Stimulated activated CD4-positive, alpha-beta T cell treated with anti-CD3 and anti-CD28 coated beads, TNF-alpha, amount 100 ng/mL, for 1 hour (primary cell): ENCODE results near the gene IFT88.

Experiments used
- DNase-seq, 3 donors: peaks; one replicate each; pipeline ENCODE4 v3.0.0-alpha.2; 2020; ENCODE audit warnings: low read depth in 3 of 3, low spot score in 1 of 3

IFT88 gene

GRCh38 chr13:20565115-20565736 is 1.7 kb upstream of the IFT88 start:
- no peak for DNase-seq

DNA sequence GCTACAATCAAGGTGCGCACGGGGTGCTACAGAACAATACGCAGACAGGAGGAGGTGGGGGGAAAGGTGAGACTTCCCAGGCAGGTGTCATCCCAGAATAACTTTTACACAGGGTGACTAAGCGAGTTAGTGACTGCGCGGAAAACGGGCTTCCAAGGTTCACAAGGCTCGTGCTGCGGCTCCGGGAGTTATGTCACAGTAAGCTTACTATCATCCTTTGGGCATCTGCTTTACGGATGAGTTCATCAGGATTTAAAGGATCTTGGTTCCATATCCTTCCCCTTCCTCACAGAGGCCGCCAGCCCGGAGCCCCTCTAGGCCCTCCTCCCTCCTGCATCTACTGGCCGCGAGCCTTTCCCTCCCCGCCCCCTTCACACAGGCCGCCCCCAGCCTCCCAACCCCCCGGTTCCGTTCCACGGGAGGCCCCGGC is 474 bp upstream of the IFT88 start:
- peak in 1 of 3 donors; percentile 2 for DNase-seq

- no peak for DNase-seq
Observed at GRCh38 chr13:20567881-20568528, 1.0 kb downstream of the IFT88 start.

DNA sequence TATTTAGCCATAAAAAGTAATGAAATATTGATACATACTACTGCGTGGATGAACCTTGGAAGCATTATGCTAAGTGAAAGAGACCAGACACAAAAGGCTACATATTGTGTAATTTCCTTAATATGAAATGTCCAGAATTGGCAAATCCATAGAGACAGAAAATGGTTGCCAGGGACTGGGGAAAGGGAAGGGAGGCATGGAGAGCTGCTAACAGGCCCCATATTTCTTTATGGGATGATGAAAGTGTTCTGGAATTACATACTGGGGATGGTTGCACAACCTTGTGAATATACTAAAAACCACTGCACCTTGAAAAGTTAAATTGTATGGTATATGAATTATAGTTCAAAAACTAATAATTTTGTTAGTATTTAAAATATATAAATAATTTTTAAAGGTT is 3.6 kb downstream of the IFT88 start:
- no peak for DNase-seq

DNA sequence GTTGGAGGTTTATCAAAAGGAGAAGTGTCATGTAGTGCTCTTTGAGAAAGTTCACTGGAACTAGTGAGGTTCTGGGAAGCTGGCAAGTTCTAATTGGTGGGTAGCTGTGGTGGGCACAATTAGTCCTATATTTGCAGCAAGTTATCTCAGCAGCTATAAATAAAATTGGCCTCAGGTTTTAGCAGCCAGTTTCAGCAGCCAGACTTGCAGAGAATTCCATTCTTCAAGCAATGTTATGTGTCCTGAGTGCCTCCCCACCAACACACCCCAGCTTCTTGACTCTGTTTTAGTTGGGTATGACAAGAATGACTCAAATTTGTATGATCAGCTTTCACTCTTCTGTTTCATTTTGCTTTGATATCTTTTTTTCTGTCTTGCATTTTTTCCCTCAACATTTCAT is 4.7 kb downstream of the IFT88 start:
- no peak for DNase-seq

DNA sequence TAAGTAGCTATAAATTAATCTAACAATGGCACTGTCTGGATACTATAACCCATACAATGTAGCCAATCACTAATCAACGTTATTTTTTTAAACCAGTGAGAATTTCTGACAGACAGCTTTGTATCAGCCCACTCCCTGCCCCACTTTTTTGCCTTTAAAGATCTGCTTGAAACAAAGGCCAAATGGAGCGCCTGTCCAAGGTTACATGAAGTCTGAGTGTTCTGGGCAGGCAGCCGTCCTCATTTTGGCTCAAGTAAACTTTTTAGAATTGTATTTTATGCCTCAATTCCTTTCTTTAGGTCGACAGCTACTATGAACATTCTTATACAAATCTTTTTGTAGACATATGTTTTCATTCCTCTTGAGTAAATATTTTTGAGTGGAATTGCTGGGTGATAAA is 6.2 kb downstream of the IFT88 start:
- no peak for DNase-seq

GRCh38 chr13:20573636-20574035 is 6.7 kb downstream of the IFT88 start:
- DNase-seq = no peak

DNA sequence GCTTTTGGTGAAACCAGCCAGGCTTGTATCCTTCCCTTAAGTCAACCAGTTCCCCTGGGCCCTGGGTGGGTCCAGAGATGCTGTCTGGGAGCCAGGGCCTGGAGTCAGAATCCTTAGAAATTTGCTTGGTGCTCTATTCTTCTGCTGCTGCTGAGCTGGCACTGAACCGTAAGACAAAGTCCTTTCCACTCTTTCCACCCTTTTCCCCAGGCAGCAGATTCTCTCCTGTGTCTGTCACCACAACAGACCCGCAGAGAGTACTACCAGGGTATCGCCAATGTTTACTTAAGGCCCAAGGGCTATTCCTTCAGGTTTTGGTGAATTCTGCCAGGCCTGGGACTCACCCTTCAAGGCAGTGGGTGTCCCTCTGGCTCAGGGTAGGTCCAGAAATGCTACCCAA is 12.2 kb downstream of the IFT88 start:
- no peak for DNase-seq

GRCh38 chr13:20580257-20580656 is 13.3 kb downstream of the IFT88 start:
- DNase-seq = no peak

DNA sequence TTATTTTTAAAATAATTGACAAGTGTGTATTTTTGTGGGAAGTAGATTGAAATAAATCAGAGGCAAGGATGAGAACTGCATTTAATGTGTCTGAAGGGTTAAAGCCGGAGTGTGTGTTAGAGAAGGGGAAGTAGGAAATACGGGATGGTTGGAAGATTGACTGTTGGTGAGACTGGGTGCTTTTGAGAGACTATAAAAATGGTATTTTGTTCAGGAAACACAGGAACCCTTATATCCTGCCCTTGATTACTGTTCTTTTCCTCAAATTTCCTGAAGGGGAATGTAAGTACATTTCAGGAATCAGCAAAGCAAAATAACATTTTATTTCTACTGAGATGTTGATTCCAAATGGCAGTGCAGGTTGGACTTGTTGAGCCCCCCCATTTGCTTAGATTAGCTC is 15.1 kb downstream of the IFT88 start:
- no peak for DNase-seq

DNA sequence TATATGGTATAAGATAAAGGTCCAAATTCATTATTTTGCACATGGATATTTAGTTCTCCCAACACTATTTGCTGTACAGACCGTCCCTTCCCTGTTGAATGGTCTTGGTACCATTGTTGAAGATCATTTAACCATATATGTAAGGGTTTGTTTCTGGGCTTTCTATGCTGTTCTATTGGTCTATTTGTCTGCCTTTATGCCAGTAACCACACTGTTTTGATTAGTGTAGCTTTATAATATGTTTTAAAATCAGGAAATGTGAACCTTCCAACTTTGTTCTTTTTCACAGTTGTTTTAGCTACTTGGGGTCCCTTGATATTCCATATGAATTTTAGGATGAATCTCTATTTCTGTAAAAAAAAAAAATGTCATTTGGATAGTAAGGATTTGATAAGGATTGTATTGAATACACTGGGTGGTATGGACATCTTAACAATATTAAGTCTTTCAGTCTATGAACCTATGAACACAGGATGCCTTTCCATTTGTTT is 16.9 kb downstream of the IFT88 start:
- no peak for DNase-seq

DNA sequence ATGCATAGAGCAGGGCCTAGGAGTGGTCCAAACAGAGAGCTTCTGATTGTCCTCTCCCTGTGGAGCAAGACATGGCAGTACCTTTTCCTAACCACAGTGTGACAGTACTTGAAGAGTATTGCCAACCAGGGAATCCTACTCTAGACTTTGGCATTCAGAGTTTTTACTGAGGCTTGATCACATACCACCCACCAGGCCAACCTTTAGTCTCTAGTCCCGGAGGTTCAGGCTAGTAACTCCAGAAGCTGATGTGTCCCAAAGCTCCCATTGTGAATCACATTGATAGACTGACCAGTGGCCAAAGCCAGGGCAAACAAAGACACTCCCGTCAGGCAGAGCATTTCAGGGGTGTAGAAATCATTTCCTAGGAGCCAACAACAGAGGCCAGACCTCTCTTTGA is 18.4 kb downstream of the IFT88 start:
- DNase-seq = no peak

DNA sequence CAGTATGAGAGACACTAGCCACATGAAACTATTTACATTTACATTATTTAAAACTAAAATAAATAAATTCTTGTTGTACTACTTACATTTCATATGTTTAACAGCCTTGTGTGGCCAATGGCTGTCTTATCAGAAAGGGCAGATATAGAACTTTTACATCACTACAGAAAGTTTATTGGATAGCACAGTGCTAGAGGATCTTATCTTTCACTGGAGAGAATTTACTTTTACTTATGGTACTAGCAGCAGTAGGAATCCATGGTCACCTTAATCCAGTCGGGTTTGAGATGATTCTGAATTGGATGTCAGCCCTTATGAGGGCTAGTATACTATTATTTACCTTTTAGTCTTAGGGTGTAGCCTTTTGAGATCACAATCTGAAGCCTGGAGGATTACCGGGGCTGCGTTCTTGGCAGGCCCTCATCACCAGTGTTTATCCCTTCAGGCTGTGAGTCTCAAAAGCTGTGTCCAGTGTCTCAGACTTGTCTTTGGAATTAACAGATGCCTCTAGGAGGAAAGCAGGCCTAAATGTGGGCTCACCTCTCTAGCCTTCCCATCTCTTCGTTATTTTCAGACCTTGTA is 21.7 kb downstream of the IFT88 start:
- no peak for DNase-seq

- DNase-seq = no peak
Observed at GRCh38 chr13:20590561-20590960, 23.6 kb downstream of the IFT88 start.

DNA sequence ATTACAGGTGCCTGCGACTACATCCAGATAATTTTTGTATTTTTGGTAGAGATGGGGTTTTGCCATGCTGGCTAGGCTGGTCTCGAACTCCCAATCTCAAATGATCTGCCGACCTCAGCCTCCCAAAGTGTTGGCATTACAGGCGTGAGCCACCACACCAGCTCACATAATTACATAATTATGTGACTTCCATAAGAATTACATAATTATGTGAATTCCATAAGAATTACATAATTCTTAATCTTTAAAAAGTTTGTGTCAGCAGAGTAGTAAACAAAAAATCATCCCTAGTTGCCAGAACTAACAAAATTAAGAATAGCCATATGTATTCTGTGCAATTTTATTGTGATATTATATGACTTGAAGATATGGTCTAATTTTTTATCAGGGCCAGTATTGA is 25.6 kb downstream of the IFT88 start:
- no peak for DNase-seq

DNA sequence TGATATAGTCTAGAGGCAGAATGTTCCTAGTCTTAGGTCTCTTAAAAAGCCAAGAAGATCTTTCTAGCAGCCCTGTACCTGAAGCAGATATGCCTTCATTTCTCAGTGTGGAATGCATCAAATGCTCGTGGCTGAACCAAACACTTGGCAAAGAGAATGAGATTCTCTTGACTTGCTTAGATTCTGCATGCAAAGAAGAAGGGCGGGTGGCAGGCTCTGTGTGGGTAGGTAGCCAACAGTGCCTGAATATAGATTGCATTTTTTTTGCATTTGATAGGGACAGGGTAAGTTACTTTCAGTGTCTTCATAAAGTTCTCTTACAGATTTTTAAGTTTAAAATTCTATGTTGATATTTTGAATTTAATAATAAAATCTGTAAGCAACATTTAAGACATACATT is 27.3 kb downstream of the IFT88 start:
- DNase-seq = no peak

- no peak for DNase-seq
Observed at GRCh38 chr13:20607015-20607414, 40.1 kb downstream of the IFT88 start.

- DNase-seq = no peak
Observed at GRCh38 chr13:20608438-20609020, 41.6 kb downstream of the IFT88 start.

DNA sequence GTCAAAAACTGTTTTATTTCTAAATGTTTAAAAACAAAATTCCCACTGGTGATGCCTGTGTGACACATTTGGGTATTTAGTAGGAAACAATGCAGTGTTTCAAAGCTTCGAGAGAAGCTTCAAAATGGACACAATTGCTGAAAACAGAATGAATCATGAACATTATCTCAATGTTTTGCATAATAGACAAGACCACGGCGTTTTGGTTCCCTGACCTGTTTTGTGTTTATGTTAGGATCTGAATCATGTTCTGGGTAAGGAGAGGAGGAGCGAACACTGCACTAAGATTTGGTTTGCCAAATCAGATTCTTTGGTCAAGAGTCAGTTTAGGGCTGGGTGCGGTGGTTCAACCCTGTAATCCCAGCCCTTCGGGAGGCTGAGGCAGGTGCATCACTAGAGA is 42.2 kb downstream of the IFT88 start:
- no peak for DNase-seq

DNA sequence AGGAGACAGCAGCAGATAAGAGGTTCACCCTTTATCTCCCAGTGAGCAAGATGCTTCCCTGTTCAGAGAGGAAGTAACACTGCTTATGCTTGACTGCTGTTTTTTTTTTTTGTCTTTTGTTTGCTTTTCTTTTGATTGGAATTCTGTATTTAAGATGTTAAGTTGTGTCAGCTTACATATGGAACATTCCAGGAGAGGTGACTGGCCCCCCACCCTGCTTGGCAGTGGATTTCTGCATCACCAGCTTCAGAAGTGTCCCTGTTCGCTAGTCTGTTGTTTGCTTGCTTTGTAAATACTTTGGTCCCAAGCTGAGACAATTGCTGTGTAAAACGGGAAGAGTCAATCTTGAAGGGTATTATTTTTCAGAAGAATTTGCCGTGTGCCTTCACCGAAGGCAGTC is 43.0 kb downstream of the IFT88 start:
- no peak for DNase-seq

DNA sequence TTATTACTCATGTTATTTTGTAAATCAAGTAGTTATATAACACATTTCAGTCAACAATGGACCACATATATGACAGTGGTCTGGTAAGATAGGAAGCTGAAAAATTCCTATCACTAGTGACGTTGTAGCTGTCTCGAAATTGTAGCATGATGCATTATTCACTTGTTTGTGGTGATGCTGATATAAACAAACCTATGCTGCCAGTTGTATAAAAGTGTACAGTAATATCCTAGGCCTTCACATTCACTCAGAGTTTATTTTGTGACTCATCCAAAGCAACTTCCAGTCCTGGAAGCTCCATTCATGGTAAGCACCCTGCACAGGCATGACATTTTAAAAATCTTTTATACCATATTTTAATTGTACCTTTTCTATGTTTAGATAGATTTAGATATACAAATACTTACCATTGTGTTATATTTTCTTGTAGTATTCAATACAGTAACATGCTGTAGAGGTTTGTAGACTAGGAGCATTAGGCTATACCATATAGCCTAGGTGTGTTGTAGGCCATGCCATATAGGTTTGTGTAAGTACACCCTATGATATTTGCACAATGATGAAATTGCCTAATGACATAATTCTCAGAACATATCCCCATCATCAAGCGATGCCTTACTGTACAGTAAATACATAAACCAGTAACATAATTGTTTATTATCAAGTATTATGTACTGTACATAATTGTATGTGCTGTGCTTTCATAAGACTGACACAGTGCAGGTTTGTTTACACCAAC is 49.3 kb downstream of the IFT88 start:
- DNase-seq = no peak

DNA sequence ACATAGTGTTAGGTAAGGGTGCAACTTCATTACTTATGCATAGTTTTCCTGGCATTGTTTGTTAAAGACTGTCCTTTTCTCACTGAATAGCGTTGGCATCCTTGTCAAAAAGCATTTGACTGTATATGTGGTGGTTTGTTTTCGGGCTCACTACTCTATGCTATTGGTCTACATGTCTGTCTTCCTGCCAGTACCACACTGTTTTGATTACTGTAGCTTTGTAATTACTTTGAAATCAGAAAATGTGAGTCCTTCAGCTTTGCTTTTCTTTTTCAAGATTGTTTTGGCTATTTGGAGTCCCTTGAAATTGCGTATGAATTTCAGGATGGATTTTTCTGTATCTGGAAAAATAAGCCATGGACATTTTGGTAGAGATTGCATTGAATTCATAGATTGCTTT is 56.0 kb downstream of the IFT88 start:
- no peak for DNase-seq
